Stomach (tissue), 9 donors: ENCODE data around the gene ITGAV. TPM values are rescaled to one million over a fixed set of nuclear protein-coding genes. Genes with fewer than 3 reads are reported as not detected.

ENCODE experiments used
- DNase-seq, 2 donors: peaks; one replicate each; pipeline versions ENCODE4 v3.0.0 to v3.0.0-alpha.2; 2013 to 2019
- H3K27ac ChIP-seq, 5 donors: fragments of 200-600 bp in 4 of 5; sonication (generic) in 4 of 5; one replicate each; pipeline ENCODE4 v1.5.1; 2013 to 2019; ENCODE audit warnings: mild to moderate bottlenecking in 1 of 5, moderate library complexity in 1 of 5
- H3K27me3 ChIP-seq, 3 donors: fragments of 200-600 bp; sonication (generic); one replicate each; pipeline ENCODE4 v1.5.1; 2017 to 2019; ENCODE audit warnings: mixed run types in 1 of 3
- H3K36me3 ChIP-seq, 4 donors: fragments of 200-600 bp; sonication (generic); 1 replicate in 3 of 4; 2 replicates in 1 of 4; pipeline ENCODE4 v1.5.1; 2016 to 2019
- H3K4me1 ChIP-seq, 4 donors: fragments of 200-600 bp; sonication (generic); one replicate each; pipeline ENCODE4 v1.5.1; 2016 to 2019
- H3K4me3 ChIP-seq, 4 donors: fragments of 200-600 bp; sonication (generic) in 3 of 4; one replicate each; pipeline ENCODE4 v1.5.1; 2016 to 2019; ENCODE audit warnings: mild to moderate bottlenecking in 1 of 4
- H3K9me3 ChIP-seq, 4 donors: fragments of 200-600 bp; sonication (generic); one replicate each; pipeline ENCODE4 v1.5.1; 2016 to 2019
- CTCF ChIP-seq, 7 experiments: fragments of 450-650 bp in 4 of 7; fragments of 200-600 bp in 3 of 7; sonication (generic) in 3 of 7; IDR thresholded peaks; one replicate each; pipeline ENCODE4 v1.5.1; 2016 to 2019; ENCODE audit warnings: antibody characterized with exemption in 7 of 7, control low read depth in 2 of 7, mild to moderate bottlenecking in 1 of 7
- EP300 ChIP-seq: sonication (generic); formaldehyde crosslinking; IDR thresholded peaks from one replicate; pipeline ENCODE4 v1.6.1; 2017; ENCODE audit warnings: antibody characterized with exemption
- POLR2A ChIP-seq, 4 donors: fragments of 450-650 bp; IDR thresholded peaks; one replicate each; pipeline ENCODE4 v1.6.1; 2016; ENCODE audit warnings: antibody characterized with exemption in 4 of 4, control low read depth in 2 of 4, mild to moderate bottlenecking in 1 of 4, moderate library complexity in 1 of 4
- POLR2AphosphoS5 ChIP-seq, 3 donors: sonication (generic); formaldehyde crosslinking; IDR thresholded peaks; one replicate each; pipeline ENCODE4 v1.6.1; 2016; ENCODE audit warnings: antibody characterized with exemption in 3 of 3
- WGBS, 5 donors: extraction: QIAGEN DNeasy Blood & Tissue Kit in 3 of 5; methylation state at CpG; one replicate each; pipeline versions ENCODE4 v1.1.5 to v1.1.7; 2013 to 2018; 5-methylcytosine and 5-hydroxymethylcytosine counted together
- intact Hi-C: fragments of 100-400 bp; cut with DNase I; formaldehyde crosslinking; loops from one replicate; pipeline ENCODE4 v1.15.1; 2023; ENCODE audit warnings: low total_unique reads
- polyA plus RNA-seq, 3 donors: library from polyadenylated mRNA; stranded (reverse); fragments of 200-250 nt; gene quantifications; one replicate each; pipeline ENCODE4 v1.2.3, GENCODE V29; 2013
- total RNA-seq, 5 donors: library from RNA; depleted of rRNA; stranded (reverse); fragments of >200 nt; gene quantifications; one replicate each; pipeline versions ENCODE4 v1.1.0 to v1.2.3, GENCODE V29; 2014 to 2016
- donor health status: healthy with polysubstance abuse.
- donor health status: Bipolar disorder and iron deficiency.
- donor health status: healthy.

The ITGAV gene
- total and polyA plus RNA-seq, 8 donors = 7.8 to 393 (median 75.5) TPM

DNA sequence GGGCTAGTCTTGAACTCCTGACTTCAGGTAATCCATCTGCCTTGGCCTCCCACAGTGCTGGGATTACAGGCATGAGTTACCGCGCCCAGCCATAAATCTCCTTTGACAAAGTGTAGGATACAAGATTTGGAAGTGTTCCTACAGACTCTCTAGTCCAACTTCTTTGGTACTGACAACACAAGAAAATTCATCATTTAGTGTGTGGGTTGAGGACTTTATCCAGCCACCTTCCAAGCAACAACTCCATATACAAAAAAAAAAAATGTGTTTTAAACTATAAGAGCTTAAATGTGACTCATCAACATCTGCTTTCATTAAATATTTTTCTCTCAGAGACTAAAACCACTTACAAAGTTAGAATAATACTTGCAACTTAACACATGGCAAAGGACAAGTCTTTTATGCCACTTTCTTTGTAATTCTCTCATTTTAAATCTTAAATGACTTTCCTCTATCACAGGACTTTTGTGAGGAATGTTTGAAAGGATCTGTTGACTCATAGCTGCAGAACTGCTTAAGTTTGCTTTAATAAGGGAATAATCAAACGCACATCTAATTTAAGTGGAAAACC lies 46.2 kb upstream of the ITGAV start:
- Histone ChIP-seq H3K4me1 (peaks cover 9 to 39% (median 16%) of the 10 kb centered on the region in 4 donors), H3K4me3 (no peak overlapping the region), H3K27ac (peak overlapping the region in 4 of 5 donors; percentile 58 to 82 (median 77)), H3K36me3 (no peaks in the 10 kb centered on the region), H3K27me3 (no peaks in the 10 kb centered on the region), H3K9me3 (no peaks in the 10 kb centered on the region)
- peak in 1 of 2 donors; percentile 32 for DNase-seq
- whole genome bisulfite sequencing, 5 donors = 56 to 77% (median 67%) methylated on average over 3 of the region's 3 CpGs
- intact Hi-C loops = no loop called here
- TF ChIP-seq POLR2A (IDR thresholded peaks at IDR 0.05) = no peak
- TF ChIP-seq EP300 = no peak
- TF ChIP-seq CTCF (IDR thresholded peaks at IDR 0.05) = no peak
- TF ChIP-seq POLR2AphosphoS5 (IDR thresholded peaks at IDR 0.05) = no peak

DNA sequence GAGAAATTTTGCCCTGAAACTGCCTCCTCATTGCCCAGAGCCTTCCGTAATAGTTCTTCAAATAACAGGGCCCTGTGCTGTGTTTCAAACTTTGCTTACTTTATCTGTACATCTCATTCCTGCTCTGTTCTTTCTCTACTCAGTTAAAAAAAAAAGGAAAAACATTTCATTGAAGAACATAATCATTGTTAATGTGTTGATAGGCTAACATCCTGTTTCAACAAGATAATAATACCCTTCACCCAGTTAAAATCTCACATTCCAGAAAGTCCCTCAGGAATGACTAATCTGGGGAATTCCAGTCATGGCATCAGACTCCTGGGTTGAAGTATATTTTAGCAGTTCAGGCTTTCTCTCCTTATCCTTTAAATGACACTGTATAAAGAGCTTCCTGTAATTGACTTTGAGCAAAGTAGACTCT lies 45.6 kb upstream of the ITGAV start:
- H3K27me3 ChIP-seq = no peaks in the 10 kb centered on the region
- no peak overlapping the region for H3K4me3 ChIP-seq
- H3K27ac ChIP-seq = peak overlapping the region in 4 of 5 donors; percentile 58 to 82 (median 77)
- TF ChIP-seq POLR2AphosphoS5 (IDR thresholded peaks at IDR 0.05) (peak in 1 of 3 donors; percentile 70), POLR2A (IDR thresholded peaks at IDR 0.05) (no peak)
- WGBS, 5 donors = 11 to 45% (median 22%) methylated on average over 1 of the region's 1 CpG
- peak in 1 of 2 donors; percentile 58 for DNase-seq
- H3K36me3 ChIP-seq = no peaks in the 10 kb centered on the region
- peaks cover 9 to 39% (median 16%) of the 10 kb centered on the region in 4 donors for H3K4me1 ChIP-seq
- intact Hi-C loops = no loop called here
- no peaks in the 10 kb centered on the region for H3K9me3 ChIP-seq

DNA sequence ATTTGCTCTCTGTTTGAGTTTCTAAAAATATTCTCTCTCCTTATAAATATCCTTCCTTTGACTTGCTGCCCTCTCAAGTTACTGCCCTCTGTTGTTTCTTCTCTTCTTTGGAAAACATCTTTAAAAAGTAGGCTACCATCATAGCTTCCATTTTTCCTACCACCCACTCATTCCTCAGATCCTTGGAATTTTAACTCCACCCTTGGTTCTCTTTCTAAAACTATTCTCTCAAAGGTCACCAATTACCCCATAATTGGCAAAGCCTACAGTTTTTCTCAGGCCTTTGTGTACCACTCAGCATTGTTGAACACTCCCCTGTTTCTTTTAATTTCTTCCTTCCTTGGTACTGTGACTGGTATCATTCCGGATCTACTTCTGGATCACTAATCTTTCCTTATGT lies 43.0 kb upstream of the ITGAV start:
- DNase-seq = no peak
- no peak for TF ChIP-seq CTCF (IDR thresholded peaks at IDR 0.05)
- no peak for TF ChIP-seq EP300
- TF ChIP-seq POLR2AphosphoS5 (IDR thresholded peaks at IDR 0.05) = no peak
- no peak for TF ChIP-seq POLR2A (IDR thresholded peaks at IDR 0.05)
- intact Hi-C loops = no loop called here
- H3K36me3 ChIP-seq = no peaks in the 10 kb centered on the region
- H3K27me3 ChIP-seq = no peaks in the 10 kb centered on the region
- no peak overlapping the region for H3K27ac ChIP-seq
- H3K4me3 ChIP-seq = no peak overlapping the region
- no peaks in the 10 kb centered on the region for H3K9me3 ChIP-seq
- WGBS, 5 donors = 0 to 33% (median 0%) methylated on average over 1 of the region's 1 CpG
- peaks cover 9 to 39% (median 16%) of the 10 kb centered on the region in 4 donors for H3K4me1 ChIP-seq

GRCh38 chr2:186551323-186552050 lies 38.4 kb upstream of the ITGAV start:
- Histone ChIP-seq H3K4me3 (no peak overlapping the region), H3K27ac (no peak overlapping the region), H3K4me1 (peaks cover 0 to 14% (median 5%) of the 10 kb centered on the region in 4 donors), H3K9me3 (no peaks in the 10 kb centered on the region), H3K36me3 (no peaks in the 10 kb centered on the region), H3K27me3 (no peaks in the 10 kb centered on the region)
- TF ChIP-seq EP300 = no peak
- no peak for TF ChIP-seq POLR2AphosphoS5 (IDR thresholded peaks at IDR 0.05)
- no peak for TF ChIP-seq CTCF (IDR thresholded peaks at IDR 0.05)
- no peak for TF ChIP-seq POLR2A (IDR thresholded peaks at IDR 0.05)
- DNase-seq = no peak
- intact Hi-C loops = no loop called here
- 80 to 87% (median 82%) methylated on average over 8 of the region's 8 CpGs for WGBS, 5 donors
